Ascending aorta (tissue), 2 donors: Measurements from ENCODE around the gene RPS6KA2. TPM values are rescaled to one million over a fixed set of nuclear protein-coding genes. Genes with fewer than 3 reads are reported as not detected.

Experiments used
- DNase-seq, 2 donors: peaks; one replicate each; pipeline ENCODE4 v3.0.0-alpha.2; 2019; ENCODE audit warnings: low spot score in 2 of 2
- H3K27ac ChIP-seq, 2 donors: fragments of 200-600 bp; sonication (generic); one replicate each; pipeline ENCODE4 v1.5.1; 2016 to 2017; ENCODE audit warnings: mild to moderate bottlenecking in 1 of 2
- H3K27me3 ChIP-seq: fragments of 200-600 bp; sonication (generic); one replicate; pipeline ENCODE4 v1.5.1; 2017
- H3K36me3 ChIP-seq, 2 donors: fragments of 200-600 bp; sonication (generic); one replicate each; pipeline ENCODE4 v1.5.1; 2016
- H3K4me1 ChIP-seq, 2 donors: fragments of 200-600 bp; sonication (generic); one replicate each; pipeline ENCODE4 v1.5.1; 2016 to 2017; ENCODE audit warnings: mild to moderate bottlenecking in 1 of 2
- H3K4me3 ChIP-seq, 2 donors: fragments of 200-600 bp; sonication (generic); one replicate each; pipeline ENCODE4 v1.5.1; 2016 to 2017; ENCODE audit warnings: mild to moderate bottlenecking in 1 of 2
- H3K9me3 ChIP-seq, 2 donors: fragments of 200-600 bp; sonication (generic); one replicate each; pipeline ENCODE4 v1.5.1; 2016
- intact Hi-C: fragments of 100-400 bp; cut with DNase I; formaldehyde crosslinking; loops from one replicate; pipeline ENCODE4 v1.15.1; 2023
- total RNA-seq: library from RNA; depleted of rRNA; stranded (reverse); fragments of >200 nt; gene quantifications from one replicate; pipeline ENCODE4 v1.1.0, GENCODE V29; 2016
- TF ChIP-seq, protein P1 (sequence below), 3 experiments: fragments of 200-600 bp in 2 of 3; fragments of 450-650 bp in 1 of 3; sonication (generic) in 2 of 3; IDR thresholded peaks; one replicate each; pipeline ENCODE4 v1.5.1; 2016 to 2019; ENCODE audit warnings: antibody characterized with exemption in 3 of 3, mild to moderate bottlenecking in 1 of 3, moderate library complexity in 1 of 3

Gene RPS6KA2
- total RNA-seq, 1 donor from 2014 or later = 196 TPM

GRCh38 chr6:166454692-166455515, 172.1 kb downstream of the RPS6KA2 start:
- no peaks in the 10 kb centered on the region for H3K27me3 ChIP-seq
- H3K4me1 ChIP-seq = no peaks in the 10 kb centered on the region
- H3K36me3 ChIP-seq = peaks cover 0 to 17% of the 10 kb centered on the region in 2 donors
- TF ChIP-seq, protein P1, sequence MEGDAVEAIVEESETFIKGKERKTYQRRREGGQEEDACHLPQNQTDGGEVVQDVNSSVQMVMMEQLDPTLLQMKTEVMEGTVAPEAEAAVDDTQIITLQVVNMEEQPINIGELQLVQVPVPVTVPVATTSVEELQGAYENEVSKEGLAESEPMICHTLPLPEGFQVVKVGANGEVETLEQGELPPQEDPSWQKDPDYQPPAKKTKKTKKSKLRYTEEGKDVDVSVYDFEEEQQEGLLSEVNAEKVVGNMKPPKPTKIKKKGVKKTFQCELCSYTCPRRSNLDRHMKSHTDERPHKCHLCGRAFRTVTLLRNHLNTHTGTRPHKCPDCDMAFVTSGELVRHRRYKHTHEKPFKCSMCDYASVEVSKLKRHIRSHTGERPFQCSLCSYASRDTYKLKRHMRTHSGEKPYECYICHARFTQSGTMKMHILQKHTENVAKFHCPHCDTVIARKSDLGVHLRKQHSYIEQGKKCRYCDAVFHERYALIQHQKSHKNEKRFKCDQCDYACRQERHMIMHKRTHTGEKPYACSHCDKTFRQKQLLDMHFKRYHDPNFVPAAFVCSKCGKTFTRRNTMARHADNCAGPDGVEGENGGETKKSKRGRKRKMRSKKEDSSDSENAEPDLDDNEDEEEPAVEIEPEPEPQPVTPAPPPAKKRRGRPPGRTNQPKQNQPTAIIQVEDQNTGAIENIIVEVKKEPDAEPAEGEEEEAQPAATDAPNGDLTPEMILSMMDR (IDR thresholded peaks at IDR 0.05) = no peak
- no peak overlapping the region for H3K4me3 ChIP-seq
- H3K9me3 ChIP-seq = no peaks in the 10 kb centered on the region
- no peak for DNase-seq
- intact Hi-C loops = no loop called here
- H3K27ac ChIP-seq = no peak overlapping the region

DNA sequence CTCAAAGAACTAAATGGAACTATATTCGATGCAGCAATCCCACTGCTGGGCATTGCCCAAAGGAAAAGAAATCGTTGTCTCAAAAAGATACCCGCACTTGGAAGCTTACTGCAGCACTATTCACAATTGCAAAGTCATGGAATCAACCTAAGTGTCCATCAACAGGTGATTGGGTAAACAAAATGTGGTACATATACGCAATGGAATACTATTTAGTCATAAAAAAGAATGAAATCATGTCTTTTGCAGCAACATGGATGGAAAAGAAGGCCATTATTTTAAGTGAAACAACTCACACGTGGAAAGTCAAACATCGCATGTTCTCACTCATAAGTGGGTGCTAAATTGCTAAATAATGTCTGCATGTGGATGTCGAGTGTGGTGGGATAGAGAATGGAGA, 173.4 kb downstream of the RPS6KA2 start:
- peak in 1 of 2 donors; percentile 1 for DNase-seq
- Histone ChIP-seq H3K9me3 (no peaks in the 10 kb centered on the region), H3K27me3 (no peaks in the 10 kb centered on the region), H3K4me1 (no peaks in the 10 kb centered on the region), H3K4me3 (no peak overlapping the region), H3K36me3 (peaks cover 0 to 12% of the 10 kb centered on the region in 2 donors), H3K27ac (no peak overlapping the region)
- TF ChIP-seq, protein P1 (IDR thresholded peaks at IDR 0.05) = no peak
- intact Hi-C loops = no loop called here

DNA sequence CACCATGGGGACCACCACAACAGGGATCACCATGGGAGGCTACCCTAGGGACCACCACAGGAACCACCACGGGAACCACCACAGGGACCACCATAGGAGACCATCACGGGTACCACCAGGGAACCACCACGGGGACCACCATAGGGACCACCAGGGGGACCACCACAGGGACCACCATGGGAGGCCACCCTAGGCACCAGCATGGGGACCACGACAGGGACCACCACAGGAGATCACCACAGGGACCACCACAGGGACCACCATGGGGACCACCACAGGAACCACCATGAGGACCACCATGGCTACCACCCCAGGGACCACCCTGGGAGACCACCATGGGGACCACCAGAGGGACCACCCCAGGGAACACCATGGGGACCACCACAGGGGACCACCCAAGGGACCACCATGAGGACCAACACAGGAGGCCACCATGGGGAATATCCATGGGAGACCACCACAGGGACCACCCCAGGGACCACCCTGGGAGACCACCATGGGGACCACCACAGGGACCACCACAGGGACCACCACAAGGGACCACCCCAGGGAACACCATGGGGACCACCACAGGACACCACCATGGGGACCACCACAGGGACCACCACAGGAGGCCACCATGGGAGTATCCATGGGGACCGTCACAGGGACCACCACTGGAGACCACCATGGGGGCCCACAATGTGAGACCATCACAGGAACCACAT, 176.7 kb downstream of the RPS6KA2 start:
- H3K4me1 ChIP-seq = no peaks in the 10 kb centered on the region
- peak in 1 of 2 donors; percentile 55 for DNase-seq
- intact Hi-C loops = no loop called here
- no peak overlapping the region for H3K4me3 ChIP-seq
- H3K27ac ChIP-seq = no peak overlapping the region
- no peaks in the 10 kb centered on the region for H3K9me3 ChIP-seq
- H3K27me3 ChIP-seq = no peaks in the 10 kb centered on the region
- H3K36me3 ChIP-seq = peaks cover 3 to 18% of the 10 kb centered on the region in 2 donors
- TF ChIP-seq, protein P1 (IDR thresholded peaks at IDR 0.05) = no peak

DNA sequence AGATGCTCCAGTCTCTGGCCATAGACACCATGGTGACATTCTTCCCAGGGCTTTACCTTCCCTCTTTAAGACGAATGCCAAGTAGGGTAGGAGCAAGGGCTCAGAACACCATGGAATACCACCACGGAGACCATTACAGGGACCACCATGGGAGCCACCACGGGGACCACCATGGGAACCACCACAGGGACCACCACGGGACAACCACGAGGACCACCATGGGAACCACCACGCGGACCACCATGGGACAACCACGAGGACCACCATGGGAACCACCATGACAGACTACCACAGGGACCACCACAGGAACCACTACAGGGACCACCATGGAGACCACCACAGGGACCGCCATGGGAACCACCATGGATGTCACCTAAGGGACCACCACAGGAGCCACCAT, 177.4 kb downstream of the RPS6KA2 start:
- no peak overlapping the region for H3K4me3 ChIP-seq
- no peak overlapping the region for H3K27ac ChIP-seq
- H3K4me1 ChIP-seq = no peaks in the 10 kb centered on the region
- peak in 1 of 2 donors; percentile 37 for DNase-seq
- intact Hi-C loops = loop anchor here (10.0 kb wide), 1 partner anchor 305 kb away; no protein-coding TSS in a partner anchor
- no peaks in the 10 kb centered on the region for H3K27me3 ChIP-seq
- TF ChIP-seq, protein P1 (IDR thresholded peaks at IDR 0.05) = no peak
- H3K9me3 ChIP-seq = no peaks in the 10 kb centered on the region
- H3K36me3 ChIP-seq = peaks cover 3 to 25% of the 10 kb centered on the region in 2 donors

DNA sequence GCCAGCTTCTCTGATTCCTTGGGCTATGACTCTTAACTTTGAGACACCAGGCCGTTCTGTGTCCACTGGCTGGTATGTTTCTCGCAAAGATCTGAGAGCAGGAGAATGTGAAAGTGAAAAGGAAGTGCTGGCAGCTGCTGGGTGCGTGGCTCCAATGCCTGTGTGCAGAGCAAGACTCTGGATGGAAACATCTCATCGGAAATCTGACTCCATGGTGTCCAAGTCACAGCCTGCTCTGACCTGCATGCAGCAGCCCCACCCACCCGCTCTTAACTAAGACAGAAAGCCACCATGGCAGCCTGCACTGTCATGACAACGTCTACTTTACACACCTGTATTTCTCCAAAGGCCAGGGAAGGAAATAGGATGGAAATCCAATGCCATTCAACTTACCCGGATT, 178.0 kb downstream of the RPS6KA2 start:
- H3K4me3 ChIP-seq = no peak overlapping the region
- H3K9me3 ChIP-seq = no peaks in the 10 kb centered on the region
- intact Hi-C loops = loop anchor here (10.0 kb wide), 1 partner anchor 306 kb away; no protein-coding TSS in a partner anchor
- H3K36me3 ChIP-seq = peaks cover 3 to 30% of the 10 kb centered on the region in 2 donors
- H3K27ac ChIP-seq = no peak overlapping the region
- DNase-seq = no peak
- H3K27me3 ChIP-seq = no peaks in the 10 kb centered on the region
- no peaks in the 10 kb centered on the region for H3K4me1 ChIP-seq
- TF ChIP-seq, protein P1 (IDR thresholded peaks at IDR 0.05) = no peak
